Measurements from ENCODE around the gene THUMPD3. TPM values are rescaled to one million over a fixed set of nuclear protein-coding genes. Genes with fewer than 3 reads are reported as not detected.

The THUMPD3 gene
- total and polyA plus RNA-seq, 4 donors = 20.1 to 24.5 (median 21.6) TPM

- H3K27ac ChIP-seq (ENCODE audit: low read depth in 1 of 2, low read length in 2 of 2) = no peak overlapping the region
Observed at GRCh38 chr3:9403463-9403862, 40.6 kb downstream of the THUMPD3 start.

More at GRCh38 chr3:9403463-9403862, 40.6 kb downstream of the THUMPD3 start:
- TF ChIP-seq JUND (IDR thresholded peaks at IDR 0.05) (no peak), RXRA (IDR thresholded peaks at IDR 0.05) (no peak), REST (IDR thresholded peaks at IDR 0.05) (no peak), ATF3 (IDR thresholded peaks at IDR 0.05) (no peak), GABPA (IDR thresholded peaks at IDR 0.05 in 1 of 2, conservative IDR thresholded peaks at IDR 0.05 in 1 of 2) (no peak), EGR1 (IDR thresholded peaks at IDR 0.05; ENCODE audit: low read depth in 2 of 2) (no peak), FOXA1 (IDR thresholded peaks at IDR 0.05) (no peak), SP1 (IDR thresholded peaks at IDR 0.05) (no peak), YY1 (IDR thresholded peaks at IDR 0.05) (no peak), CTCF (IDR thresholded peaks at IDR 0.05; ENCODE audit: low read depth, low read length, missing input control) (no peak), NR2F2 (IDR thresholded peaks at IDR 0.05) (no peak), HNF4G (IDR thresholded peaks at IDR 0.05) (no peak), TAF1 (conservative IDR thresholded peaks at IDR 0.05) (no peak), ZBTB33 (IDR thresholded peaks at IDR 0.05) (no peak), MAX (IDR thresholded peaks at IDR 0.05) (no peak), RAD21 (IDR thresholded peaks at IDR 0.05) (no peak), HNF4A (conservative IDR thresholded peaks at IDR 0.05) (no peak), FOXA2 (IDR thresholded peaks at IDR 0.05) (no peak)
- H3K9me3 ChIP-seq (ENCODE audit: control insufficient read depth in 4 of 4, low read length in 3 of 4) = no peaks in the 10 kb centered on the region
- H3K36me3 ChIP-seq (ENCODE audit: control insufficient read depth in 4 of 4, insufficient read depth in 3 of 4, low read depth in 1 of 4, low read length in 3 of 4) = no peaks in the 10 kb centered on the region
- H3K9ac ChIP-seq (ENCODE audit: low read depth in 1 of 2, low read length in 2 of 2) = no peak overlapping the region
- no peak overlapping the region for H3K4me3 ChIP-seq (ENCODE audit: low read depth in 1 of 3, low read length in 3 of 3)
- 64% methylated on average over 2 of the region's 2 CpGs for WGBS
- no peak for DNase-seq (ENCODE audit: low spot score)
- no peaks in the 10 kb centered on the region for H3K27me3 ChIP-seq (ENCODE audit: control insufficient read depth in 4 of 4, insufficient read depth in 4 of 4, low read length in 3 of 4)
- peaks cover 14 to 68% (median 64%) of the 10 kb centered on the region in 4 donors for H3K4me1 ChIP-seq (ENCODE audit: control insufficient read depth in 4 of 4, insufficient read depth in 4 of 4, low read length in 3 of 4)
